Mesenchymal stem cell (in vitro differentiated cells and primary cell): ENCODE results near the gene ADK.

Experiments used
- DNase-seq: peaks from one replicate; pipeline ENCODE4 v3.0.0-alpha.2; 2013
- H2AFZ ChIP-seq: one replicate; pipeline ENCODE4 v1.6.1; 2013; ENCODE audit warnings: low read depth, mild to moderate bottlenecking, control low read depth, inconsistent platforms, low read length, moderate library complexity
- H2AK5ac ChIP-seq: 2 replicates; pipeline ENCODE4 v1.6.1; 2013; ENCODE audit warnings: low read length, moderate library complexity, mild to moderate bottlenecking, inconsistent platforms; ENCODE audit not compliant: severe bottlenecking
- H2BK120ac ChIP-seq: one replicate; pipeline ENCODE4 v1.6.1; 2013; ENCODE audit warnings: low read depth, mild to moderate bottlenecking, inconsistent platforms, low read length, moderate library complexity
- H2BK12ac ChIP-seq, 2 experiments: one replicate each; pipeline ENCODE4 v1.6.1; 2013; ENCODE audit warnings: inconsistent platforms in 2 of 2, low read length in 2 of 2, mild to moderate bottlenecking in 2 of 2, moderate library complexity in 2 of 2, control low read depth in 1 of 2
- H2BK15ac ChIP-seq: one replicate; pipeline ENCODE4 v1.6.1; 2013; ENCODE audit warnings: mild to moderate bottlenecking, low read depth, inconsistent platforms; ENCODE audit not compliant: poor library complexity, severe bottlenecking
- H2BK5ac ChIP-seq: 2 replicates; pipeline ENCODE4 v1.6.1; 2013; ENCODE audit warnings: low read depth, mild to moderate bottlenecking, low read length, control low read depth, inconsistent platforms; ENCODE audit not compliant: poor library complexity, severe bottlenecking
- H3K14ac ChIP-seq, 2 experiments: one replicate each; pipeline ENCODE4 v1.6.1; 2013; ENCODE audit warnings: inconsistent platforms in 2 of 2, low read length in 2 of 2, control low read depth in 1 of 2, mild to moderate bottlenecking in 1 of 2, moderate library complexity in 1 of 2
- H3K18ac ChIP-seq, 2 experiments: one replicate each; pipeline ENCODE4 v1.6.1; 2013; ENCODE audit warnings: inconsistent platforms in 2 of 2, low read length in 2 of 2, control low read depth in 1 of 2, low read depth in 1 of 2, mild to moderate bottlenecking in 1 of 2
- H3K23ac ChIP-seq, 2 experiments: one replicate each; pipeline ENCODE4 v1.6.1; 2013; ENCODE audit warnings: inconsistent platforms in 2 of 2, low read length in 2 of 2, mild to moderate bottlenecking in 2 of 2, moderate library complexity in 2 of 2, control low read depth in 1 of 2
- H3K27ac ChIP-seq: 2 replicates; pipeline ENCODE4 v1.5.1; 2013; ENCODE audit warnings: mild to moderate bottlenecking, moderate library complexity, low read length, control low read depth, inconsistent platforms; ENCODE audit not compliant: poor library complexity, severe bottlenecking
- H3K27me3 ChIP-seq, 2 experiments: 2 replicates each; pipeline versions ENCODE4 v1.6.1 to v1.7.0; 2013; ENCODE audit warnings: low read length in 2 of 2, mild to moderate bottlenecking in 2 of 2, moderate library complexity in 2 of 2, control low read depth in 1 of 2, inconsistent platforms in 1 of 2; ENCODE audit not compliant: control insufficient read depth in 1 of 2, insufficient read depth in 1 of 2
- H3K36me3 ChIP-seq, 2 experiments: 2 replicates each; pipeline versions ENCODE4 v1.6.1 to v1.7.0; 2013; ENCODE audit warnings: low read length in 2 of 2, control low read depth in 1 of 2, inconsistent platforms in 1 of 2, low read depth in 1 of 2, mild to moderate bottlenecking in 1 of 2; ENCODE audit not compliant: insufficient read depth in 2 of 2, control insufficient read depth in 1 of 2
- H3K4ac ChIP-seq, 2 experiments: one replicate each; pipeline ENCODE4 v1.6.1; 2013; ENCODE audit warnings: inconsistent platforms in 2 of 2, low read length in 2 of 2, mild to moderate bottlenecking in 2 of 2, moderate library complexity in 2 of 2, control low read depth in 1 of 2, low read depth in 1 of 2
- H3K4me1 ChIP-seq: 2 replicates; pipeline ENCODE4 v1.6.1; 2013; ENCODE audit warnings: low read depth, low read length, control low read depth; ENCODE audit not compliant: control insufficient read depth, insufficient read depth
- H3K4me2 ChIP-seq: 2 replicates; pipeline ENCODE4 v1.6.1; 2013; ENCODE audit warnings: low read length, mild to moderate bottlenecking, inconsistent platforms; ENCODE audit not compliant: poor library complexity, severe bottlenecking
- H3K4me3 ChIP-seq, 2 experiments: 2 replicates each; pipeline versions ENCODE4 v1.5.1 to v1.7.0; 2013; ENCODE audit warnings: low read length in 2 of 2, mild to moderate bottlenecking in 2 of 2, control low read depth in 1 of 2, low read depth in 1 of 2; ENCODE audit not compliant: insufficient read depth in 1 of 2
- H3K79me1 ChIP-seq: replicated peaks from 2 replicates; pipeline ENCODE4 v1.6.1; 2013; ENCODE audit warnings: mild to moderate bottlenecking, control low read depth, low read length, inconsistent platforms; ENCODE audit not compliant: poor library complexity, severe bottlenecking
- H3K9ac ChIP-seq: 2 replicates; pipeline ENCODE4 v1.7.0; 2013; ENCODE audit warnings: mild to moderate bottlenecking, low read length, moderate library complexity
- H3K9me3 ChIP-seq: 2 replicates; pipeline ENCODE4 v1.7.0; 2013; ENCODE audit warnings: mild to moderate bottlenecking, low read length; ENCODE audit not compliant: control insufficient read depth
- H4K8ac ChIP-seq: one replicate; pipeline ENCODE4 v1.6.1; 2013; ENCODE audit warnings: inconsistent platforms, mild to moderate bottlenecking, low read length, moderate library complexity
- H4K91ac ChIP-seq: one replicate; pipeline ENCODE4 v1.6.1; 2013; ENCODE audit warnings: mild to moderate bottlenecking, low read length, inconsistent platforms
- WGBS: methylation state at CpG from one replicate; pipeline ENCODE4 v1.1.7; 2013; ENCODE audit warnings: mixed read lengths; 5-methylcytosine and 5-hydroxymethylcytosine counted together

The ADK gene

GRCh38 chr10:74544106-74544505 lies 393.1 kb downstream of the ADK start:
- Histone ChIP-seq H2BK120ac (no peak overlapping the region), H2BK12ac (no peak overlapping the region), H3K14ac (no peak overlapping the region), H3K79me1 (peaks cover 4% of the 10 kb centered on the region), H2BK15ac (no peak overlapping the region), H4K8ac (no peak overlapping the region), H3K9ac (no peak overlapping the region), H3K4ac (no peak overlapping the region), H3K18ac (no peak overlapping the region), H2BK5ac (no peak overlapping the region), H4K91ac (no peak overlapping the region), H3K4me1 (no peaks in the 10 kb centered on the region), H3K9me3 (no peaks in the 10 kb centered on the region), H3K4me2 (no peak overlapping the region), H3K36me3 (no peaks in the 10 kb centered on the region), H2AFZ (no peak overlapping the region), H3K4me3 (no peak overlapping the region), H3K27ac (no peak overlapping the region), H2AK5ac (no peak overlapping the region), H3K23ac (no peak overlapping the region), H3K27me3 (no peaks in the 10 kb centered on the region)
- peak; percentile 17 for DNase-seq
- WGBS, result 83% methylated on average over 1 of the region's 2 CpGs

GRCh38 chr10:74548676-74549075 lies 397.7 kb downstream of the ADK start:
- H4K91ac ChIP-seq, result no peak overlapping the region
- no peak overlapping the region for H2AFZ ChIP-seq
- no peak overlapping the region for H2BK120ac ChIP-seq
- H2AK5ac ChIP-seq, result no peak overlapping the region
- no peak overlapping the region for H3K4me2 ChIP-seq
- no peak overlapping the region for H4K8ac ChIP-seq
- no peak overlapping the region for H3K23ac ChIP-seq
- H3K36me3 ChIP-seq, result peaks cover 0 to 5% of the 10 kb centered on the region in 2 experiments
- no peak overlapping the region for H3K18ac ChIP-seq
- no peak overlapping the region for H2BK12ac ChIP-seq
- no peak overlapping the region for H3K4me3 ChIP-seq
- no peak overlapping the region for H3K27ac ChIP-seq
- WGBS, result no CpG with 5 or more reads among the region's 2 CpGs
- no peak overlapping the region for H2BK15ac ChIP-seq
- H3K4me1 ChIP-seq, result no peaks in the 10 kb centered on the region
- no peak for DNase-seq
- H3K79me1 ChIP-seq, result no peaks in the 10 kb centered on the region
- no peaks in the 10 kb centered on the region for H3K9me3 ChIP-seq
- H3K14ac ChIP-seq, result no peak overlapping the region
- H3K9ac ChIP-seq, result no peak overlapping the region
- H3K27me3 ChIP-seq, result no peaks in the 10 kb centered on the region
- H2BK5ac ChIP-seq, result no peak overlapping the region
- no peak overlapping the region for H3K4ac ChIP-seq

- H3K4ac ChIP-seq, result no peak overlapping the region
- no peak overlapping the region for H3K23ac ChIP-seq
- peaks cover 6 to 17% of the 10 kb centered on the region in 2 experiments for H3K36me3 ChIP-seq
- DNase-seq, result no peak
- no peak overlapping the region for H3K4me2 ChIP-seq
- no peak overlapping the region for H3K4me3 ChIP-seq
- no peaks in the 10 kb centered on the region for H3K4me1 ChIP-seq
- H3K9me3 ChIP-seq, result no peaks in the 10 kb centered on the region
- no peak overlapping the region for H4K8ac ChIP-seq
- H3K27ac ChIP-seq, result no peak overlapping the region
- H3K9ac ChIP-seq, result no peak overlapping the region
- no peak overlapping the region for H2BK12ac ChIP-seq
- H3K79me1 ChIP-seq, result no peaks in the 10 kb centered on the region
- WGBS, result 100% methylated on average over 1 of the region's 2 CpGs
- no peaks in the 10 kb centered on the region for H3K27me3 ChIP-seq
- H2AFZ ChIP-seq, result no peak overlapping the region
- H2BK15ac ChIP-seq, result no peak overlapping the region
- H3K18ac ChIP-seq, result no peak overlapping the region
- no peak overlapping the region for H2BK5ac ChIP-seq
- H4K91ac ChIP-seq, result no peak overlapping the region
- H3K14ac ChIP-seq, result no peak overlapping the region
- no peak overlapping the region for H2AK5ac ChIP-seq
- H2BK120ac ChIP-seq, result no peak overlapping the region
These were observed 405.2 kb downstream of the ADK start for GRCh38 chr10:74556072-74556705.

- H3K14ac ChIP-seq, result no peak overlapping the region
- no peaks in the 10 kb centered on the region for H3K4me1 ChIP-seq
- DNase-seq, result no peak
- no peak overlapping the region for H3K27ac ChIP-seq
- no peak overlapping the region for H2AFZ ChIP-seq
- no peak overlapping the region for H4K91ac ChIP-seq
- H3K18ac ChIP-seq, result no peak overlapping the region
- no peak overlapping the region for H2BK12ac ChIP-seq
- no peak overlapping the region for H4K8ac ChIP-seq
- H2BK15ac ChIP-seq, result no peak overlapping the region
- no peak overlapping the region for H3K9ac ChIP-seq
- H3K4me2 ChIP-seq, result no peak overlapping the region
- WGBS, result no CpG with 5 or more reads among the region's 1 CpG
- H3K4me3 ChIP-seq, result no peak overlapping the region
- no peak overlapping the region for H2BK5ac ChIP-seq
- H3K4ac ChIP-seq, result no peak overlapping the region
- H3K23ac ChIP-seq, result no peak overlapping the region
- H3K79me1 ChIP-seq, result no peaks in the 10 kb centered on the region
- no peak overlapping the region for H2AK5ac ChIP-seq
- H3K27me3 ChIP-seq, result no peaks in the 10 kb centered on the region
- H3K9me3 ChIP-seq, result no peaks in the 10 kb centered on the region
- H2BK120ac ChIP-seq, result no peak overlapping the region
- H3K36me3 ChIP-seq, result peaks cover 6 to 17% of the 10 kb centered on the region in 2 experiments
These were observed 406.1 kb downstream of the ADK start for GRCh38 chr10:74557098-74557497.
